Heart left ventricle (tissue), 16 donors: ENCODE measurements around the gene FASTK. TPM values are rescaled to one million over a fixed set of nuclear protein-coding genes. Genes with fewer than 3 reads are reported as not detected.

Source experiments
- ATAC-seq, 4 donors: fragments of 200-7000 bp; cut with Tn5 transposase; one replicate each; pipeline ENCODE4 v1.9.1; 2020 to 2022; ENCODE audit warnings: moderate library complexity in 4 of 4, mild to moderate bottlenecking in 3 of 4, moderate number of reproducible peaks in 1 of 4
- DNase-seq, 5 donors: peaks; one replicate each; pipeline ENCODE4 v3.0.0-alpha.2; 2020
- H3K27ac ChIP-seq, 12 donors: fragments of 200-600 bp; sonication (generic) in 4 of 12; one replicate each; pipeline versions ENCODE4 v1.5.0 to v1.8.0; 2016 to 2022; ENCODE audit warnings: mild to moderate bottlenecking in 2 of 12
- H3K27me3 ChIP-seq, 9 donors: fragments of 200-600 bp; sonication (generic) in 2 of 9; one replicate each; pipeline versions ENCODE4 v1.5.1 to v1.8.0; 2016 to 2022; ENCODE audit warnings: mild to moderate bottlenecking in 3 of 9
- H3K36me3 ChIP-seq, 9 donors: fragments of 200-600 bp; sonication (generic) in 2 of 9; one replicate each; pipeline versions ENCODE4 v1.5.0 to v1.8.0; 2018 to 2022; ENCODE audit warnings: mild to moderate bottlenecking in 2 of 9
- H3K4me1 ChIP-seq, 12 donors: fragments of 200-600 bp; sonication (generic) in 4 of 12; one replicate each; pipeline versions ENCODE4 v1.5.0 to v1.8.0; 2016 to 2022; ENCODE audit warnings: mild to moderate bottlenecking in 3 of 12
- H3K4me3 ChIP-seq, 12 donors: fragments of 200-600 bp; sonication (generic) in 4 of 12; one replicate each; pipeline versions ENCODE4 v1.5.0 to v1.8.0; 2017 to 2022; ENCODE audit warnings: mild to moderate bottlenecking in 9 of 12, moderate library complexity in 4 of 12
- H3K9me3 ChIP-seq, 12 donors: fragments of 200-600 bp; sonication (generic) in 4 of 12; one replicate each; pipeline versions ENCODE4 v1.5.0 to v1.8.0; 2016 to 2022; ENCODE audit warnings: mild to moderate bottlenecking in 1 of 12
- POLR2A ChIP-seq, 2 donors: fragments of 450-650 bp; IDR thresholded peaks; one replicate each; pipeline ENCODE4 v1.6.1; 2017; ENCODE audit warnings: antibody characterized with exemption in 2 of 2, mild to moderate bottlenecking in 2 of 2, moderate library complexity in 2 of 2
- WGBS, 4 donors: extraction: QIAGEN DNeasy Blood & Tissue Kit in 2 of 4; methylation state at CpG; one replicate each; pipeline versions ENCODE4 v1.1.5 to v1.1.7; 2013 to 2018; 5-methylcytosine and 5-hydroxymethylcytosine counted together
- intact Hi-C, 10 donors: fragments of 100-400 bp; cut with DNase I; formaldehyde crosslinking; loops; one replicate each; pipeline versions ENCODE4 v1.11.1 to v1.14.2; 2022
- polyA plus RNA-seq, 2 donors: library from polyadenylated mRNA; stranded (reverse); fragments of 200-250 nt; gene quantifications; one replicate each; pipeline ENCODE4 v1.2.3, GENCODE V29; 2013
- total RNA-seq, 9 donors: library from RNA; depleted of rRNA in 2 of 9; stranded (reverse); fragments of >200 nt in 2 of 9; fragmentation: NEBNext Ultra II Directional in 3 of 9; extraction: Animal tissue kit (Norgen Biotek cat#: 25700) in 3 of 9; gene quantifications; one replicate each; pipeline versions ENCODE4 v1.1.0 to v1.2.4, GENCODE V29; 2016 to 2023
- TF ChIP-seq, protein P1 (sequence below), 12 donors: fragments of 200-600 bp; sonication (generic) in 4 of 12; IDR thresholded peaks; one replicate each; pipeline versions ENCODE4 v1.5.0 to v1.8.0; 2018 to 2022; ENCODE audit warnings: antibody characterized with exemption in 12 of 12, mild to moderate bottlenecking in 5 of 12
- donor health status: ischemic (EF 13 %, LVEDD 7.1; RV severe dilation, severe dysfunction).
- donor health status: healthy with polysubstance abuse.
- donor health status: DM: no; HTN: yes; CAD: no.
- donor health status: DM: no; HTN: no; CAD: no.
- donor health status: ischemic (EF 25% LVEDD 6.9; RV normal size, moderate dysfunction).
- donor health status: ischemic (EF 25% LVEDD 5.7; RV mildly dilated, moderate dysfunction).
- donor health status: healthy.
- donor health status: DM: yes; HTN: yes; CAD: no.
- donor health status: ischemic (EF 35%, LVEDD 5.7; RV mildly dilated, moderate dysfunction).
- donor health status: nonischemic (EF 11% LVEDD 7.7; RV severe dilation, severe dysfunction).
- donor health status: DM: yes; HTN: yes; CAD: no.
- donor health status: PGD.
- donor health status: ischemic (EF 29% LVEDD 5.4; RV normal size, mild dysfunction).
- donor health status: nonischemic (EF 23%, LVEDD 6.1; RV moderate dilation, normal function).

FASTK gene
- total and polyA plus RNA-seq, 11 donors = 59.9 to 168 (median 77.7) TPM

DNA sequence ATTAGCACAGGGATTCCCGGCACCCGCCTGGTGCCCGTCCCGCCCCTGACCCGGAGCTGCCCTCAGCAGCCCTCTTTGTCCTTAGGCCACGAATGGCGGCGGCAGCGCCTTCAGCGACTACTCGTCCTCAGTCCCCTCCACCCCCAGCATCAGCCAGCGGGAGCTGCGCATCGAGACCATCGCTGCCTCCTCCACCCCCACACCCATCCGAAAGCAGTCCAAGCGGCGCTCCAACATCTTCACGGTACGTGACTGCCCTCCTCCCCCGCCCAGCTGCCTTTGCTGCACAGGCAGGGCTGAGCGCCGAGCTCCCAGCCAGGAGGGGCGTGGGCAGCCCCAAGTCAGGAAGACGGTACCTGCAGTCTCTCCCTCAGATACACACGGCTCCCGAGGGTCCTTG is 39.3 kb upstream of the FASTK start:
- DNase-seq (no peak), ATAC-seq (no peak)
- intact Hi-C loops = loop anchor here in 9 of 10 donors (5.0 to 10.0 kb wide), 8 partner anchors 55 to 225 kb away; partner anchors contain the start of genes SMARCD3 (in 7 of the 9), ABCB8 (in 1 of the 9) and ATG9B (in 1 of the 9)
- H3K27me3 ChIP-seq = no peaks in the 10 kb centered on the region
- WGBS, 4 donors = 92 to 95% (median 94%) methylated on average over 26 to 27 of the region's 27 CpGs
- TF ChIP-seq, protein P1, sequence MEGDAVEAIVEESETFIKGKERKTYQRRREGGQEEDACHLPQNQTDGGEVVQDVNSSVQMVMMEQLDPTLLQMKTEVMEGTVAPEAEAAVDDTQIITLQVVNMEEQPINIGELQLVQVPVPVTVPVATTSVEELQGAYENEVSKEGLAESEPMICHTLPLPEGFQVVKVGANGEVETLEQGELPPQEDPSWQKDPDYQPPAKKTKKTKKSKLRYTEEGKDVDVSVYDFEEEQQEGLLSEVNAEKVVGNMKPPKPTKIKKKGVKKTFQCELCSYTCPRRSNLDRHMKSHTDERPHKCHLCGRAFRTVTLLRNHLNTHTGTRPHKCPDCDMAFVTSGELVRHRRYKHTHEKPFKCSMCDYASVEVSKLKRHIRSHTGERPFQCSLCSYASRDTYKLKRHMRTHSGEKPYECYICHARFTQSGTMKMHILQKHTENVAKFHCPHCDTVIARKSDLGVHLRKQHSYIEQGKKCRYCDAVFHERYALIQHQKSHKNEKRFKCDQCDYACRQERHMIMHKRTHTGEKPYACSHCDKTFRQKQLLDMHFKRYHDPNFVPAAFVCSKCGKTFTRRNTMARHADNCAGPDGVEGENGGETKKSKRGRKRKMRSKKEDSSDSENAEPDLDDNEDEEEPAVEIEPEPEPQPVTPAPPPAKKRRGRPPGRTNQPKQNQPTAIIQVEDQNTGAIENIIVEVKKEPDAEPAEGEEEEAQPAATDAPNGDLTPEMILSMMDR (IDR thresholded peaks at IDR 0.05) = no peak
- TF ChIP-seq POLR2A (IDR thresholded peaks at IDR 0.05) = no peak
- no peak overlapping the region for H3K4me3 ChIP-seq
- H3K9me3 ChIP-seq = no peaks in the 10 kb centered on the region
- no peak overlapping the region for H3K27ac ChIP-seq
- peaks cover 0 to 73% (median 54%) of the 10 kb centered on the region in 9 donors for H3K36me3 ChIP-seq
- H3K4me1 ChIP-seq = peaks cover 0 to 21% (median 5%) of the 10 kb centered on the region in 12 donors

DNA sequence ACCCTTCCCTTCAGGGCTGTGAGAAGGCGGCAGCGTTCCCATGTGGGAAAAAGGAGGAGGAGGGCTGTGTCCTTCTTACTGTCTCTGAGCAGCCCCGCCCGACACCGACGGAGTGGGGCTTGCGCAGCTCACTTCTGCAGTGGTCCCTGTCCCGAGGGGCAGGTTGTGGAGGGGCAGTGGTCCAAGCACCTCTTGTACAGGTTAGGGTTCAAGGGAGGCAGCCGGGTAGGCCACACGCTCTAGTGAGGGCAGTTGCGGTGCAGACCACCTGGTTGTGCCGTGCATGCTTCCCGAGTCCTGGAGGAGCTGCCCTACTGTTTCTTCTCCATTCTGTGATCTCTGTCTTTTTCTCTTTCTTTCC is 38.4 kb upstream of the FASTK start:
- Histone ChIP-seq H3K27ac (no peak overlapping the region), H3K4me1 (peaks cover 0 to 19% (median 9%) of the 10 kb centered on the region in 12 donors), H3K4me3 (no peak overlapping the region), H3K36me3 (peaks cover 0 to 65% (median 50%) of the 10 kb centered on the region in 9 donors), H3K27me3 (peaks cover 0 to 4% (median 0%) of the 10 kb centered on the region in 9 donors), H3K9me3 (no peaks in the 10 kb centered on the region)
- TF ChIP-seq, protein P1 (IDR thresholded peaks at IDR 0.05) = no peak
- no peak for TF ChIP-seq POLR2A (IDR thresholded peaks at IDR 0.05)
- no peak for DNase-seq
- intact Hi-C loops = loop anchor here in 4 of 10 donors (10.0 kb wide), 3 partner anchors 54 to 224 kb away; partner anchors contain the start of genes ABCB8 (in 1 of the 4) and ATG9B (in 1 of the 4)
- no peak for ATAC-seq
- WGBS, 4 donors = 89 to 95% (median 92%) methylated on average over 13 of the region's 13 CpGs

DNA sequence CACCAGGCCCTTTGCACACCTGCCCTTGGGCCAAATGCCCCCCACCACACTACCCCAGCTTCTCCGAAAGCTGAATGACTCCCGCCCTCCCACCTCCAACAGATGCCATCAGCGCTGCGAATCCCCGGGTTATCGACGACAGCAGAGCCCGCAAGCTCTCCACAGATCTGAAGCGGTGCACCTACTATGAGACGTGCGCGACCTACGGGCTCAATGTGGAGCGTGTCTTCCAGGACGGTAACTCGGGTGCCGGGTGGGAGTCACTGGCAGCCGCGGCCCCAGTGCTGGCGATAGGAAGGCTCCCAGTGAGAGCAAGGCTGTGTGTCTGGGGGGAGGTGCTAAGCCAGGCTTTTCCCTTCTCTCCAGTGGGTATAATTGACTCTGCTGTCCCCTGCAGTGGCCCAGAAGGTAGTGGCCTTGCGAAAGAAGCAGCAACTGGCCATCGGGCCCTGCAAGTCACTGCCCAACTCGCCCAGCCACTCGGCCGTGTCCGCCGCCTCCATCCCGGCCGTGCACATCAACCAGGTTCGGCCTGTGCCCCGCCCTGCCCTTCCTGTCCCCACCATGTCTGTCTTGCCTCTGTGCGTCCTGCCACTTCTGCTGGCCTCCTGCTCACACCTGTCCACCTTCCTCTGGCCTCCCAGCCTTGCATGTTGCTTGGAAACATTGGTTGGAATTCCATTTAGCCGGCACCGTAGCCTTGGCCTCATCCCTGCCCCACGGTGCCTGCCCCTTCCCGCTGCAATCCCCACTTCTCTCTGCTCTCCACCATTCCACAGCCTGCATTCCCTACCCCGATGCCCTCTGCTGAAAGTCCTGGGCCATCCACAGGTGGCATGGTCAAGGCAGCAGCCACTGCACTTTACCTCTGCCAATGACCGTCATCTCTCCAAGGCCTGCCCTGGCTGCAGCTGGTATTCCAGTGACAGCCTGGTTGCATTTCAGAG is 37.8 kb upstream of the FASTK start:
- TF ChIP-seq, protein P1 (IDR thresholded peaks at IDR 0.05) = no peak
- TF ChIP-seq POLR2A (IDR thresholded peaks at IDR 0.05) = no peak
- H3K27me3 ChIP-seq = peaks cover 0 to 5% (median 0%) of the 10 kb centered on the region in 9 donors

DNA sequence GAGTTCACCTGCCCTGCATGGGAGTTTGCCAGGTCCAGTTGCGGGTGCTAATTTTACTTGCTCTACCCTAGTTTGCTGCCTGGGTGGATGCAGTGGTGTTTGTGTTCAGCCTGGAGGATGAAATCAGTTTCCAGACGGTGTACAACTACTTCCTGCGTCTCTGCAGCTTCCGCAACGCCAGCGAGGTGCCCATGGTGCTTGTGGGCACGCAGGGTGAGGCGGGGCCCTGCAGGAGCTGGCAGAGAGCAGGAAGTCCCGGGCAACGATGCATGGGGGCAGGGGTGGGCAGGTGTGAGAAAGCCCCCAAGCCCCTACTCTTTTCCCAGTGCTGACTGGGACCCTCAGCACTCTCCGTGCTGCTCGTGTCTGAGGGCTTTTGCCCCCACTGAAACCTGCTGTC is 37.0 kb upstream of the FASTK start:
- H3K27me3 ChIP-seq = peaks cover 0 to 5% (median 0%) of the 10 kb centered on the region in 9 donors
- TF ChIP-seq POLR2A (IDR thresholded peaks at IDR 0.05) = no peak
- TF ChIP-seq, protein P1 (IDR thresholded peaks at IDR 0.05) = no peak
- no peaks in the 10 kb centered on the region for H3K9me3 ChIP-seq
- H3K4me3 ChIP-seq = no peak overlapping the region
- peaks cover 0 to 52% (median 43%) of the 10 kb centered on the region in 9 donors for H3K36me3 ChIP-seq
- H3K27ac ChIP-seq = no peak overlapping the region
- WGBS, 4 donors = 88 to 93% (median 90%) methylated on average over 12 of the region's 12 CpGs
- intact Hi-C loops = loop anchor here in 4 of 10 donors (10.0 kb wide), 3 partner anchors 53 to 223 kb away; partner anchors contain the start of genes ABCB8 (in 1 of the 4) and ATG9B (in 1 of the 4)
- ATAC-seq (no peak), DNase-seq (no peak)
- peaks cover 0 to 24% (median 9%) of the 10 kb centered on the region in 12 donors for H3K4me1 ChIP-seq

More for the DNA sequence above, 37.8 kb upstream of the FASTK start:
- Histone ChIP-seq H3K27ac (no peak overlapping the region), H3K4me1 (peaks cover 0 to 21% (median 9%) of the 10 kb centered on the region in 12 donors), H3K9me3 (no peaks in the 10 kb centered on the region), H3K4me3 (no peak overlapping the region), H3K36me3 (peaks cover 0 to 60% (median 47%) of the 10 kb centered on the region in 9 donors)
- WGBS, 4 donors = 94 to 95% (median 95%) methylated on average over 37 to 38 of the region's 38 CpGs
- ATAC-seq (no peak), DNase-seq (no peak)
- intact Hi-C loops = loop anchor here in 4 of 10 donors (10.0 kb wide), 3 partner anchors 54 to 224 kb away; partner anchors contain the start of genes ABCB8 (in 1 of the 4) and ATG9B (in 1 of the 4)
